Prostate gland (tissue), 2 donors: ENCODE data around the gene CELA2A. TPM values are rescaled to one million over a fixed set of nuclear protein-coding genes. Genes with fewer than 3 reads are reported as not detected.
"Not testable (repeated sequence)": the region's sequence is repeated elsewhere in the genome, so short reads cannot be mapped to it uniquely, and the experiment has no call there.

Source experiments
- DNase-seq: peaks from one replicate; pipeline ENCODE4 v3.0.0-alpha.2; 2019; ENCODE audit warnings: low spot score
- H3K27ac ChIP-seq, 2 donors: fragments of 200-600 bp; sonication (generic); 2 replicates each; pipeline ENCODE4 v1.5.1; 2017 to 2019
- H3K27me3 ChIP-seq: fragments of 200-600 bp; sonication (generic); replicated peaks from 2 replicates; pipeline ENCODE4 v1.5.1; 2019; ENCODE audit not compliant: insufficient read depth
- H3K36me3 ChIP-seq, 2 donors: fragments of 200-600 bp; sonication (generic); 1 replicate in 1 of 2; 2 replicates in 1 of 2; pipeline versions ENCODE4 v1.5.1 to v1.8.1; 2017 to 2019
- H3K4me1 ChIP-seq: fragments of 200-600 bp; sonication (generic); replicated peaks from 2 replicates; pipeline ENCODE4 v1.5.1; 2019
- H3K4me3 ChIP-seq, 2 donors: fragments of 200-600 bp; sonication (generic); 2 replicates each; pipeline ENCODE4 v1.5.1; 2017 to 2019
- H3K9me3 ChIP-seq: fragments of 200-600 bp; sonication (generic); 2 replicates; pipeline ENCODE4 v1.5.1; 2017
- POLR2A ChIP-seq: fragments of 450-650 bp; IDR thresholded peaks from one replicate; pipeline ENCODE4 v1.6.1; 2016; ENCODE audit warnings: antibody characterized with exemption, mild to moderate bottlenecking
- POLR2AphosphoS5 ChIP-seq: sonication (generic); formaldehyde crosslinking; IDR thresholded peaks from one replicate; pipeline ENCODE4 v1.6.1; 2017; ENCODE audit warnings: antibody characterized with exemption
- WGBS: methylation state at CpG from one replicate; pipeline ENCODE4 v1.1.5; 2018; 5-methylcytosine and 5-hydroxymethylcytosine counted together
- intact Hi-C: fragments of 100-400 bp; cut with DNase I; formaldehyde crosslinking; loops from one replicate; pipeline ENCODE4 v1.14.2; 2022
- total RNA-seq, 2 donors: library from RNA; depleted of rRNA; stranded (reverse); fragments of >200 nt; gene quantifications; one replicate each; pipeline ENCODE4 v1.1.0, GENCODE V29; 2016
- TF ChIP-seq, protein P1 (sequence below), 4 experiments: fragments of 200-600 bp in 2 of 4; fragments of 450-650 bp in 2 of 4; sonication (generic) in 2 of 4; IDR thresholded peaks; 1 replicate in 3 of 4; 2 replicates in 1 of 4; pipeline ENCODE4 v1.5.1; 2016 to 2019; ENCODE audit warnings: antibody characterized with exemption in 4 of 4, mild to moderate bottlenecking in 2 of 4, moderate library complexity in 2 of 4

The CELA2A gene
- total RNA-seq, 2 donors from 2014 or later: 5.4 TPM; not detected in 1

DNA sequence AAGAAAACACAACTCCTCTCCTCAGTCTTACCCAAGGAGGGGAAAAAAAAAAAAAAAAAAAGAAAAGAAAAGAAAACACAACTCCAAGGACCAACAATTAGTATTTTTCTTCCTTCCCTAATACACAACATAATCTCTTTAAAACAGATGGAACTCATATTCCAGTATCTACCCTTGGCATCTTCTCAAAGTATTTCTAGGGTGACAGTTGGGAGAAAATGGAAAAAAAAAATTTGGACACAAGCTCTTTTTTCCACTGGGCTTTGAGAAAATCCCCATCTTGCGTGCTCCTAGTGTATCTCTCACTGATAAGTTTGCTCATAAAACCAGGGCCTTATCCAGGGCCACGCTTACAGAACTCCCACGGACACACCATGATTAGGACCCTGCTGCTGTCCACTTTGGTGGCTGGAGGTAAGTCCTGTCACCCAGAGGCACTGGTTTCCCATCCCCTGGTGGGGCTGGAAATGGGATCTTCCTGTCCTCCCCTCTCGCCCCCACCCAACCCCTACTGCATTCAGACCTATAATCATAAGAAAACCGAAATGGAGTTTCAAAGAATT lies 19.3 kb downstream of the CELA2A start, which contains the start of gene CELA2B:
TSS of gene CELA2B (plus strand) at position 353 of the 563 bp plus-strand sequence. CDS start at position 375, 22 bp downstream.
- 75% methylated on average over 5 of the region's 5 CpGs for WGBS
- TF ChIP-seq, protein P1, sequence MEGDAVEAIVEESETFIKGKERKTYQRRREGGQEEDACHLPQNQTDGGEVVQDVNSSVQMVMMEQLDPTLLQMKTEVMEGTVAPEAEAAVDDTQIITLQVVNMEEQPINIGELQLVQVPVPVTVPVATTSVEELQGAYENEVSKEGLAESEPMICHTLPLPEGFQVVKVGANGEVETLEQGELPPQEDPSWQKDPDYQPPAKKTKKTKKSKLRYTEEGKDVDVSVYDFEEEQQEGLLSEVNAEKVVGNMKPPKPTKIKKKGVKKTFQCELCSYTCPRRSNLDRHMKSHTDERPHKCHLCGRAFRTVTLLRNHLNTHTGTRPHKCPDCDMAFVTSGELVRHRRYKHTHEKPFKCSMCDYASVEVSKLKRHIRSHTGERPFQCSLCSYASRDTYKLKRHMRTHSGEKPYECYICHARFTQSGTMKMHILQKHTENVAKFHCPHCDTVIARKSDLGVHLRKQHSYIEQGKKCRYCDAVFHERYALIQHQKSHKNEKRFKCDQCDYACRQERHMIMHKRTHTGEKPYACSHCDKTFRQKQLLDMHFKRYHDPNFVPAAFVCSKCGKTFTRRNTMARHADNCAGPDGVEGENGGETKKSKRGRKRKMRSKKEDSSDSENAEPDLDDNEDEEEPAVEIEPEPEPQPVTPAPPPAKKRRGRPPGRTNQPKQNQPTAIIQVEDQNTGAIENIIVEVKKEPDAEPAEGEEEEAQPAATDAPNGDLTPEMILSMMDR (IDR thresholded peaks at IDR 0.05): no peak
- TF ChIP-seq POLR2AphosphoS5: no peak
- no peak for TF ChIP-seq POLR2A
- DNase-seq: no peak
- Histone ChIP-seq H3K4me3 (no peak within 1 kb of the TSS), H3K27ac (no peak within 1 kb of the TSS), H3K36me3 (no peaks in the 10 kb centered on the region), H3K4me1 (no peaks in the 10 kb centered on the region), H3K9me3 (no peaks in the 10 kb centered on the region), H3K27me3 (no peaks in the 10 kb centered on the region)
- intact Hi-C loops: no loop called here

DNA sequence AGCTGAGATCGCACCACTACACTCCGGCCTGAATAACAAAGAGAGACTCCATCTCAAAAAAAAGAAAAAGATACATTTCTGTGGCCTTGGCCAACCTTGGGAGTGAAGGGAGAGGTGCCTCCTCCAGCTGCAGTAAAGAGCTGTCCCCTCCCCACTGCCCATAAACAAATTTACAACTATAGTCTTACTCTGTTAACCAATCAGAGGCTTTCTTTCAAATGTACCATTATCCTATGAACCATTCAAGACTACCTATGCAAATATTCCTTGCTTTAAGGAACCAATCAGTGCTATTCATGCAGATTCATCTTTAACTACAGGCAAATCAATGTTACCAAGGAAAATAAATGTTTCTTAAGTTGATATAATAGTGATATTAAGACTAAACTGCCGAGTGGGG lies 20.4 kb downstream of the CELA2A start:
- Histone ChIP-seq H3K4me3 (no peak overlapping the region), H3K27ac (no peak overlapping the region), H3K36me3 (no peaks in the 10 kb centered on the region), H3K4me1 (no peaks in the 10 kb centered on the region), H3K27me3 (no peaks in the 10 kb centered on the region), H3K9me3 (no peaks in the 10 kb centered on the region)
- TF ChIP-seq POLR2AphosphoS5 (no peak), POLR2A (no peak)
- TF ChIP-seq, protein P1 (IDR thresholded peaks at IDR 0.05): no peak
- DNase-seq: no peak
- WGBS: 89% methylated on average over 3 of the region's 3 CpGs
- intact Hi-C loops: no loop called here

DNA sequence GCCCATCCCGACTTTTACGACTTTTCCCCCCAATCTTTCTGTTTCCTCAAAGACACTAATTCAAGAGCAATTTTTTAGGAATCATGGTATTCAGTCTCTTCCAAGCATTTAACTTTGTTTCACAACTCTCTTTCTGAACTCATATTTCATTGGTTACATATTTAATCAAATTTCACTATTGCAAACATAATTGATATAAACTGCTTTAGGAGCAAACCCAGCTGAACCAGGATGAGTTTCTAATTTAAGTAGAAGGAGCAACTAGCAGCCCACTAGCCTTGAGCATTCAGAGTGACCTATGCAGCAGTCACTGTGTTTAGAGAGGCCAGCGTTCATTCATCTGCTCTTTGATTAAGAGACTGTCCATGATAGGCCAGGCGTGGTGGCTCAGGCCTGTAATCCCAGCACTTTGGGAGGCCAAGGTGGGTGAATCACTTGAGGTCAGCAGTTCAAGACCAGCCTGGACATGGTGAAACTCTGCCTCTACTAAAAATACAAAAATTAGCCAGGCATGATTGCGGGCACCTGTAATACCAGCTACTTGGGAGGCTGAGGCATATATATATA lies 21.2 kb downstream of the CELA2A start:
- intact Hi-C loops: no loop called here
- no peak overlapping the region for H3K27ac ChIP-seq
- WGBS: 70% methylated on average over 5 of the region's 5 CpGs
- no peak for DNase-seq
- H3K9me3 ChIP-seq: no peaks in the 10 kb centered on the region
- TF ChIP-seq POLR2A (no peak), POLR2AphosphoS5 (no peak)
- TF ChIP-seq, protein P1 (IDR thresholded peaks at IDR 0.05): no peak
- no peaks in the 10 kb centered on the region for H3K36me3 ChIP-seq
- no peaks in the 10 kb centered on the region for H3K27me3 ChIP-seq
- H3K4me1 ChIP-seq: no peaks in the 10 kb centered on the region
- no peak overlapping the region for H3K4me3 ChIP-seq

DNA sequence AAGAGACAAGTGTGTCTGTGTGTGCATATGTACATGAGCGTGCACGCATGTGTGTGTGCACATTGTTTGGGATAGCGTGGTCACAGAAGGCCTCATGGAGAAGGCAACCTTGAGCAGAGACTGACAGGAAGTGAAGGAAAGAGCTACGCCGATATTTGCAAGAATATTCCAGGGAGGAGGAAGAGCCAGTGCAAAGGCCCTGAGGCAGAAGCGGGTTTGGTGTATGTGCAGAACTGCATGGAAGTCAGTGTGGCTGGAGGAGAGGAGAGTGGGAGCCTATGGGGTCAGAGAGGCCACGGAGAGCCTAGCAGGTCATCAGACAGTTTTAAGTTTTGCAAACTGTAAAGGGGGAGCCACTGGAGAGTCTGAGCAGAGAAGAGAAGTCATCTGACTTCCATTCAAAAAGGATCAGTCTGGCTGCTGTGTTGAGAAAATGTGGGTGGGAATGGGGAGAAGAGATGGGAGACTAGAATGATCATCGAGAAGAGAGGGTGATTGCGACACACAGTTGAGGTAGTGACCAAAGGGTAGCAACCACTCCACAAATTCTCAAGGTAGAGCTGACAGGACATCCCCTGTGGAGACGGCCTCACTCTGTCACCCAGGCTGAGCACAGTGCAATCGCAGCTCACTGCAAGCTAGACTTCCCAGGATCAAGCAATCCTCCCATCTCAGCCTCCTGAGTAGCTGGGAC lies 23.3 kb downstream of the CELA2A start:
- Histone ChIP-seq H3K27me3 (no peaks in the 10 kb centered on the region), H3K36me3 (no peaks in the 10 kb centered on the region), H3K9me3 (no peaks in the 10 kb centered on the region), H3K4me3 (no peak overlapping the region), H3K4me1 (no peaks in the 10 kb centered on the region), H3K27ac (no peak overlapping the region)
- intact Hi-C loops: no loop called here
- no peak for DNase-seq
- WGBS: 95% methylated on average over 11 of the region's 11 CpGs
- TF ChIP-seq, protein P1 (IDR thresholded peaks at IDR 0.05): no peak
- TF ChIP-seq POLR2AphosphoS5: no peak

DNA sequence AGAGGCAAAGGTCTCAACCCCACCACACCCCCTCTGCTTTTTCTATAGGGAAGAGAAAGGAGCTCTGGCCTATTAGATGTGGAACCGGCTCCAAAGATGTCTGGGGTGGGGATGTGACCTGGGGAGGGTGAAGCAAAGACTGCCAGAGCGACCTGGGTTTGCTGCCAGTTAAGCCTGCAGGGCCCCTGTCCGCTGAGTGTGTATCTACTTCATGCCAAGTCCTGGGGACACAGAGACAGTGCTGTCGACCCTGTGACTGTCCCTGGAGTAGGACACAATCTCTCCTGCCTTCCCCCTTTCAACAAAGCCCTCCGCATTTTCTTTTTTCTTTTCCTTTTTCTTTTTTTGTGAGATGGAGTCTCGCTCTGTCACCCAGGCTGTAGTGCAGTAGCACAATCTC lies 25.9 kb downstream of the CELA2A start:
- H3K27ac ChIP-seq, H3K27me3 ChIP-seq, H3K9me3 ChIP-seq, intact Hi-C loops, DNase-seq, H3K4me3 ChIP-seq, H3K4me1 ChIP-seq, H3K36me3 ChIP-seq: not testable (repeated sequence)
- 81% methylated on average over 6 of the region's 6 CpGs for WGBS

DNA sequence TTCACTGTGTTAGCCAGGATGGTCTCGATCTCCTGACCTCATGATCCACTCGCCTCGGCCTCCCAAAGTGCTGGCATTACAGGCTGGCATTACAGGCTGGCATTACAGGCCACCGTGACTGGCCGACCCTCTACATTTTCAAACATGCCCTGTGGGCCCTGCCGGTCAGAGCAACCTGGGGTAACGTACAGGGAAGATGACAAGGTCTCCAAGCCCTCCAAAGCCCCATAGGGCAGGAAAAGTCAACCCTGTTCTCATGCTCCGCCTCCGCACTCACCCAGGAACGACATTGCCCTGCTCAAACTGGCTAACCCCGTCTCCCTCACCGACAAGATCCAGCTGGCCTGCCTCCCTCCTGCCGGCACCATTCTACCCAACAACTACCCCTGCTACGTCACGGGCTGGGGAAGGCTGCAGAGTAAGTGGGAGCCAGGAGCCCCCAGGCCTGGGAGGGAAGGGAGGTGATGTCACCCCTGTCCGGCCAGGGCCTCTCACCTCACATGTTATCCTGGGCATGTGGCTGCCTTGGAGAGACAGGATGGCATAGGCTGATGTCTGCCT lies 26.5 kb downstream of the CELA2A start:
- H3K4me3 ChIP-seq, H3K27me3 ChIP-seq, DNase-seq, H3K27ac ChIP-seq, H3K9me3 ChIP-seq, H3K4me1 ChIP-seq, H3K36me3 ChIP-seq, intact Hi-C loops: not testable (repeated sequence)
- WGBS: 72% methylated on average over 16 of the region's 16 CpGs
